HG03521 (cell line): ENCODE measurements around the gene STEEP1.

Experiments used
- ATAC-seq: cut with Tn5 transposase; IDR thresholded peaks from one replicate; pipeline ENCODE4 v1.9.1; 2021; ENCODE audit warnings: mild to moderate bottlenecking, moderate library complexity; ENCODE audit not compliant: unreplicated experiment

The STEEP1 gene

DNA sequence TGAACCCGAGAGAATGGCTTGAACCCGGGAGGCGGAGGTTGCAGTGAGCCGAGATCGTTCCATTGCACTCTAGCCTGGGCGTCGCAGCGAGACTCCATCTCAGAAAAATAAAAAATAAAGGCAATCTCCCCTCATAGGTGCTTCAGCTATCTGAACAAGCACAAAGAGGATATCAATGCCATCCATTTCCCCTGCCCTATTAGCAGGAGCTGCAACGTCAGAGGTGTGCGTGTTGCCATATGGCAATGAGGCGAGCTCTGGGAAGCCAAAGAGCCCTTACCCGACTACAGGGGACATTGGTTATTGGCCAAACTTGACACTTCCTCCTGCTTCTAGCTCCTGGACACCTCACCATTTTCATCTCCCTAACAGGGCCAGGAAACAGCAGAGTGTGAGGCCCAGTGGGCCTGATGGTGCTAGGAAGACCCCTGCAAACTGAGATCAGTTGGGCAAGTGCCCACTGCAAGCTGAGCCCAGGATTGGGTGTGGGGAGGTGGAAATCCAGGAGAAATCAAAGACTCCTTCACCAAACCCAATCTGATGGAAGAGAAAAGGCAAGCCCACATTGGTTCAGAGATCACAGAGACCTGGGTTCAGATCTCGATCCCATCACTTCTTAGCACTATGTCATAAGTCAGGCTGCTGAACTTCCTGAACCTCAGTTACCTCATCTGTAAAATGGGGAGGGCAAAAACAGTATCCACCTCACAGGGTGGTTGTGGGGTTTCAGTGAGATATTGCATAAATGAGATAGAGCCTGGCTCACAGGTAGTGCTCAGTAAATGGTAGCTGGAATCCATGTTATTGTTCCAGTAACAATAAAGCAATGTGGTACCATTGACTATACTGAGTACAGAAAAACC lies 75.8 kb downstream of the STEEP1 start:
- ATAC-seq: no peak

GRCh38 chrX:119488749-119489148 lies 76.5 kb downstream of the STEEP1 start:
- no peak for ATAC-seq
